H1 (cell line): ENCODE results near the gene TRMT61A.

Experiments
- EZH2 ChIP-seq: fragments of 200-600 bp; sonication (generic); IDR thresholded peaks from 2 replicates; pipeline ENCODE4 v1.7.1; 2012; ENCODE audit warnings: low read depth, mild to moderate bottlenecking, moderate library complexity, low read length, inconsistent platforms; ENCODE audit not compliant: severe bottlenecking
- MAX ChIP-seq: IDR thresholded peaks from 2 replicates; pipeline ENCODE4 v1.6.1; 2012; ENCODE audit warnings: inconsistent platforms
- RBBP5 ChIP-seq: IDR thresholded peaks from 2 replicates; pipeline ENCODE4 v1.7.1; 2012; ENCODE audit warnings: low read depth, mild to moderate bottlenecking, inconsistent platforms, low read length, moderate library complexity, borderline replicate concordance
- SIN3A ChIP-seq, 2 experiments: IDR thresholded peaks in 1 of 2; conservative IDR thresholded peaks in 1 of 2; 2 replicates each; pipeline ENCODE4 v1.6.1; 2011 to 2012; ENCODE audit warnings: low read length in 2 of 2, improper control_type of control experiment in 1 of 2, low read depth in 1 of 2, mild to moderate bottlenecking in 1 of 2
- TBP ChIP-seq: IDR thresholded peaks from 2 replicates; pipeline ENCODE4 v1.6.1; 2011; ENCODE audit warnings: low read depth, low read length, improper control_type of control experiment
- TEAD4 ChIP-seq: IDR thresholded peaks from 2 replicates; pipeline ENCODE4 v1.6.1; 2012; ENCODE audit warnings: low read depth, low read length, inconsistent platforms, mixed read lengths
- TF ChIP-seq, protein P1 (sequence below): IDR thresholded peaks from 2 replicates; pipeline ENCODE4 v1.6.1; 2011; ENCODE audit warnings: low read length, improper control_type of control experiment
- TF ChIP-seq, protein P2 (sequence below), 3 experiments: IDR thresholded peaks; 1 replicate in 2 of 3; 2 replicates in 1 of 3; pipeline versions ENCODE4 v1.5.1 to v1.6.1; 2011; ENCODE audit warnings: low read length in 3 of 3, mild to moderate bottlenecking in 3 of 3, inconsistent platforms in 2 of 3, low read depth in 1 of 3, moderate library complexity in 1 of 3; ENCODE audit not compliant: insufficient read depth in 1 of 3; ENCODE audit errors: control extremely low read depth in 1 of 3

- TF ChIP-seq TBP (no peak), RBBP5 (no peak), EZH2 (no peak), MAX (no peak), TEAD4 (no peak), SIN3A (conservative IDR thresholded peaks at IDR 0.05 in 1 of 2, IDR thresholded peaks at IDR 0.05 in 1 of 2; ENCODE audit: low read depth in 1 of 2, low read length in 2 of 2) (no peak)
- TF ChIP-seq, protein P1, sequence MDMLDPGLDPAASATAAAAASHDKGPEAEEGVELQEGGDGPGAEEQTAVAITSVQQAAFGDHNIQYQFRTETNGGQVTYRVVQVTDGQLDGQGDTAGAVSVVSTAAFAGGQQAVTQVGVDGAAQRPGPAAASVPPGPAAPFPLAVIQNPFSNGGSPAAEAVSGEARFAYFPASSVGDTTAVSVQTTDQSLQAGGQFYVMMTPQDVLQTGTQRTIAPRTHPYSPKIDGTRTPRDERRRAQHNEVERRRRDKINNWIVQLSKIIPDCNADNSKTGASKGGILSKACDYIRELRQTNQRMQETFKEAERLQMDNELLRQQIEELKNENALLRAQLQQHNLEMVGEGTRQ: no peak
- TF ChIP-seq, protein P2, sequence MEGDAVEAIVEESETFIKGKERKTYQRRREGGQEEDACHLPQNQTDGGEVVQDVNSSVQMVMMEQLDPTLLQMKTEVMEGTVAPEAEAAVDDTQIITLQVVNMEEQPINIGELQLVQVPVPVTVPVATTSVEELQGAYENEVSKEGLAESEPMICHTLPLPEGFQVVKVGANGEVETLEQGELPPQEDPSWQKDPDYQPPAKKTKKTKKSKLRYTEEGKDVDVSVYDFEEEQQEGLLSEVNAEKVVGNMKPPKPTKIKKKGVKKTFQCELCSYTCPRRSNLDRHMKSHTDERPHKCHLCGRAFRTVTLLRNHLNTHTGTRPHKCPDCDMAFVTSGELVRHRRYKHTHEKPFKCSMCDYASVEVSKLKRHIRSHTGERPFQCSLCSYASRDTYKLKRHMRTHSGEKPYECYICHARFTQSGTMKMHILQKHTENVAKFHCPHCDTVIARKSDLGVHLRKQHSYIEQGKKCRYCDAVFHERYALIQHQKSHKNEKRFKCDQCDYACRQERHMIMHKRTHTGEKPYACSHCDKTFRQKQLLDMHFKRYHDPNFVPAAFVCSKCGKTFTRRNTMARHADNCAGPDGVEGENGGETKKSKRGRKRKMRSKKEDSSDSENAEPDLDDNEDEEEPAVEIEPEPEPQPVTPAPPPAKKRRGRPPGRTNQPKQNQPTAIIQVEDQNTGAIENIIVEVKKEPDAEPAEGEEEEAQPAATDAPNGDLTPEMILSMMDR (IDR thresholded peaks at IDR 0.05; ENCODE audit: control extremely low read depth in 1 of 3, insufficient read depth in 1 of 3, low read depth in 1 of 3, low read length in 3 of 3): no peak
Observed at GRCh38 chr14:103563844-103564505, 35.0 kb downstream of the TRMT61A start.
